Ovary (tissue), 9 donors: ENCODE results near the gene CYP27C1. TPM values are rescaled to one million over a fixed set of nuclear protein-coding genes. Genes with fewer than 3 reads are reported as not detected.

Experiments used
- DNase-seq, 5 donors: peaks; one replicate each; pipeline ENCODE4 v3.0.0-alpha.2; 2019 to 2020
- H3K27ac ChIP-seq, 2 donors: fragments of 200-600 bp; one replicate each; pipeline versions ENCODE4 v1.5.1 to v1.8.0; 2019 to 2022
- H3K27me3 ChIP-seq: fragments of 200-600 bp; one replicate; pipeline ENCODE4 v1.8.0; 2022
- H3K36me3 ChIP-seq: fragments of 200-600 bp; sonication (generic); one replicate; pipeline ENCODE4 v1.5.1; 2019
- H3K4me1 ChIP-seq: one replicate; pipeline ENCODE4 v1.8.1; 2013; ENCODE audit warnings: mild to moderate bottlenecking, moderate library complexity; ENCODE audit not compliant: insufficient read depth
- H3K4me3 ChIP-seq: fragments of 200-600 bp; sonication (generic); one replicate; pipeline ENCODE4 v1.5.1; 2017
- H3K9me3 ChIP-seq, 2 donors: fragments of 200-600 bp in 1 of 2; sonication (generic) in 1 of 2; one replicate each; pipeline versions ENCODE4 v1.5.1 to v1.8.1; 2013 to 2019; ENCODE audit warnings: mild to moderate bottlenecking in 1 of 2, moderate library complexity in 1 of 2
- EP300 ChIP-seq: sonication (generic); formaldehyde crosslinking; IDR thresholded peaks from one replicate; pipeline ENCODE4 v1.6.1; 2017; ENCODE audit warnings: antibody characterized with exemption
- POLR2A ChIP-seq: fragments of 450-650 bp; IDR thresholded peaks from one replicate; pipeline ENCODE4 v1.6.1; 2017; ENCODE audit warnings: antibody characterized with exemption, mild to moderate bottlenecking, moderate library complexity
- WGBS, 3 donors: extraction: QIAGEN DNeasy Blood & Tissue Kit in 1 of 3; methylation state at CpG; one replicate each; pipeline versions ENCODE4 v1.1.5 to v1.1.7; 2013 to 2017; 5-methylcytosine and 5-hydroxymethylcytosine counted together
- intact Hi-C, 4 donors: fragments of 100-400 bp; cut with DNase I; formaldehyde crosslinking; loops; one replicate each; pipeline versions ENCODE4 v1.11.0 to v1.15.1; 2022 to 2023
- polyA plus RNA-seq, 2 donors: library from polyadenylated mRNA; stranded (reverse); fragments of 200-250 nt in 1 of 2; fragments of 350-450 nt in 1 of 2; fragmentation: Illumina TruSeq in 1 of 2; extraction: RNeasy Lipid Tissue Mini Kit (QIAGEN cat#74804) in 1 of 2; gene quantifications; one replicate each; pipeline ENCODE4 v1.2.3, GENCODE V29; 2013 to 2014
- total RNA-seq, 7 donors: library from RNA; depleted of rRNA in 2 of 7; stranded (reverse); fragments of >200 nt in 2 of 7; fragmentation: NEBNext Ultra II Directional in 3 of 7; extraction: Animal tissue kit (Norgen Biotek cat#: 25700) in 3 of 7; gene quantifications; one replicate each; pipeline versions ENCODE4 v1.1.0 to v1.2.4, GENCODE V29; 2016 to 2023
- TF ChIP-seq, protein P1 (sequence below), 3 donors: fragments of 450-650 bp in 2 of 3; fragments of 200-600 bp in 1 of 3; IDR thresholded peaks; one replicate each; pipeline versions ENCODE4 v1.5.1 to v1.8.0; 2016 to 2022; ENCODE audit warnings: antibody characterized with exemption in 3 of 3, mild to moderate bottlenecking in 1 of 3
- donor health status: DM: no; HTN: no; CAD: no; lungs with moderate emphysema.
- donor health status: DM: no; HTN: no; CAD: no.
- donor health status: Bipolar disorder and iron deficiency.
- donor health status: DM: yes; HTN: yes; CAD: no.
- donor health status: DM: no; HTN: no; CAD: no.
- donor health status: DM: yes; HTN: yes; CAD: no.

CYP27C1 gene
- total and polyA plus RNA-seq, 9 donors: 0.07 to 0.52 (median 0.17) TPM; not detected in 1

- no peaks in the 10 kb centered on the region for H3K27me3 ChIP-seq
- H3K4me3 ChIP-seq: no peak overlapping the region
- WGBS, 3 donors: 34 to 52% (median 48%) methylated on average over 19 of the region's 19 CpGs
- intact Hi-C loops: no loop called here
- DNase-seq: peak in 2 of 5 donors; percentile 27 to 57
- no peaks in the 10 kb centered on the region for H3K36me3 ChIP-seq
- H3K4me1 ChIP-seq: peaks cover 9% of the 10 kb centered on the region
- no peaks in the 10 kb centered on the region for H3K9me3 ChIP-seq
- TF ChIP-seq POLR2A: no peak
- no peak for TF ChIP-seq EP300
- TF ChIP-seq, protein P1, sequence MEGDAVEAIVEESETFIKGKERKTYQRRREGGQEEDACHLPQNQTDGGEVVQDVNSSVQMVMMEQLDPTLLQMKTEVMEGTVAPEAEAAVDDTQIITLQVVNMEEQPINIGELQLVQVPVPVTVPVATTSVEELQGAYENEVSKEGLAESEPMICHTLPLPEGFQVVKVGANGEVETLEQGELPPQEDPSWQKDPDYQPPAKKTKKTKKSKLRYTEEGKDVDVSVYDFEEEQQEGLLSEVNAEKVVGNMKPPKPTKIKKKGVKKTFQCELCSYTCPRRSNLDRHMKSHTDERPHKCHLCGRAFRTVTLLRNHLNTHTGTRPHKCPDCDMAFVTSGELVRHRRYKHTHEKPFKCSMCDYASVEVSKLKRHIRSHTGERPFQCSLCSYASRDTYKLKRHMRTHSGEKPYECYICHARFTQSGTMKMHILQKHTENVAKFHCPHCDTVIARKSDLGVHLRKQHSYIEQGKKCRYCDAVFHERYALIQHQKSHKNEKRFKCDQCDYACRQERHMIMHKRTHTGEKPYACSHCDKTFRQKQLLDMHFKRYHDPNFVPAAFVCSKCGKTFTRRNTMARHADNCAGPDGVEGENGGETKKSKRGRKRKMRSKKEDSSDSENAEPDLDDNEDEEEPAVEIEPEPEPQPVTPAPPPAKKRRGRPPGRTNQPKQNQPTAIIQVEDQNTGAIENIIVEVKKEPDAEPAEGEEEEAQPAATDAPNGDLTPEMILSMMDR (IDR thresholded peaks at IDR 0.05): no peak
- H3K27ac ChIP-seq: peak overlapping the region; percentile 23 to 55
Measured at GRCh38 chr2:127175751-127176354, 44.2 kb downstream of the CYP27C1 start.

- Histone ChIP-seq H3K4me1 (peaks cover 9% of the 10 kb centered on the region), H3K27ac (peak overlapping the region; percentile 23 to 55), H3K36me3 (no peaks in the 10 kb centered on the region), H3K4me3 (no peak overlapping the region), H3K27me3 (no peaks in the 10 kb centered on the region), H3K9me3 (no peaks in the 10 kb centered on the region)
- intact Hi-C loops: no loop called here
- no peak for TF ChIP-seq EP300
- TF ChIP-seq, protein P1 (IDR thresholded peaks at IDR 0.05): no peak
- peak; percentile 83 to 88 (median 84) for DNase-seq
- WGBS, 3 donors: 3 to 10% (median 6%) methylated on average over 13 of the region's 13 CpGs
Measured at GRCh38 chr2:127175041-127175721, 44.9 kb downstream of the CYP27C1 start.

DNA sequence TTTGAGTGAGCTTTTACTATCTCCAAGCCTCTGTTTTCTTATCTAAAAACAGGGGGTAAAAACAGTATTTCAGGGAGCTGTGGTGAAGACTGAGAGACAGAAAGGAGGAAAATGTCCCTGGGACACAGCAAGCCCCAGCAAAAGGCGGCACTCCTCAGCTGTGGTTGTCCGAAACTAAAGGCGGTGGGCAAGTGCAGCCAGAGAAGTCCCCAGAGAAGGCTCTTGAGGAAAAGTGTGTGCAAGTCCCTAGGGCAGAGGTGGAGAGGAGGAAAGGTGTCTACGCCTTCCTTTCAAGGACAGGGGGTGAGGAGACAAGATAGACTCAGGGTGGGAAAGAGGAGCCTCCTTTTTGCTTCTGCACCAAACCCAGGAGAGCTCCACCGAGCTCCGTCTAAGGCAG is 45.5 kb downstream of the CYP27C1 start:
- H3K27me3 ChIP-seq: no peaks in the 10 kb centered on the region
- intact Hi-C loops: loop anchor here in 1 of 4 donors (5.0 kb wide), 1 partner anchor 107 kb away; no protein-coding TSS in a partner anchor
- no peak for DNase-seq
- no peaks in the 10 kb centered on the region for H3K36me3 ChIP-seq
- no peak for TF ChIP-seq EP300
- TF ChIP-seq, protein P1 (IDR thresholded peaks at IDR 0.05): no peak
- no peak for TF ChIP-seq POLR2A
- peak overlapping the region; percentile 23 to 55 for H3K27ac ChIP-seq
- H3K4me3 ChIP-seq: no peak overlapping the region
- H3K4me1 ChIP-seq: peaks cover 9% of the 10 kb centered on the region
- 56 to 59% (median 56%) methylated on average over 6 of the region's 6 CpGs for WGBS, 3 donors
- H3K9me3 ChIP-seq: no peaks in the 10 kb centered on the region

- H3K27ac ChIP-seq: no peak overlapping the region
- 59 to 63% (median 61%) methylated on average over 6 of the region's 6 CpGs for WGBS, 3 donors
Measured at GRCh38 chr2:127174136-127174535, 46.0 kb downstream of the CYP27C1 start.

More at GRCh38 chr2:127174136-127174535, 46.0 kb downstream of the CYP27C1 start:
- intact Hi-C loops: loop anchor here in 1 of 4 donors (5.0 kb wide), 1 partner anchor 107 kb away; no protein-coding TSS in a partner anchor
- DNase-seq: peak in 4 of 5 donors; percentile 22 to 60 (median 52)
- peaks cover 9% of the 10 kb centered on the region for H3K4me1 ChIP-seq
- no peaks in the 10 kb centered on the region for H3K36me3 ChIP-seq
- H3K4me3 ChIP-seq: no peak overlapping the region
- no peaks in the 10 kb centered on the region for H3K27me3 ChIP-seq
- H3K9me3 ChIP-seq: no peaks in the 10 kb centered on the region
- TF ChIP-seq, protein P1 (IDR thresholded peaks at IDR 0.05): no peak
- TF ChIP-seq POLR2A (no peak), EP300 (no peak)
